ENCODE results near the gene ALDH1B1.

DNA sequence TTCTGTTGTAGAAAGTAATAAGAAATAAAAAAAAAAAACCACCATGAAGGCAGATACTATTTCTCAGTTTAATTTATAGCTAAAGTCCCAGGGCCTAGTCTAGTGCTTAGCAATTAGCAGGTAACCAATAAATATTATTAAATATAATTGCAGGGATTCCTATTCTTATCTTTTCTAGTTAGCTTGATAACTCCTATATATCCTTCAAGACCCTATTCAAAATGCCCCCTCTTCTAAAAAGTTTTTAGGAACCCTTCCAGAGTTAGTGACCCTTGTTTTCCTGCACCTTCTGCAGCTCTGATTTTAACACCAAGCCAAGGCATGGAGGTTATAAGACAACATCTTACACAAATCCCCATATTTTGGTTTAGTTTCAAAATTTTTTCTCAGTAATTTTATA lies 24.6 kb upstream of the ALDH1B1 start:
- TF ChIP-seq POU2F2 (IDR thresholded peaks at IDR 0.05; ENCODE audit: low read depth, low read length) (no peak), POLR2AphosphoS5 (IDR thresholded peaks at IDR 0.05; ENCODE audit: low read depth, low read length) (no peak), POLR2A (IDR thresholded peaks at IDR 0.05; ENCODE audit: low read depth, low read length) (no peak), TAF1 (IDR thresholded peaks at IDR 0.05; ENCODE audit: low read depth, low read length) (no peak)

All from GM12891 (cell line).